Stomach (tissue), 9 donors: ENCODE data around the gene MYL7. TPM values are rescaled to one million over a fixed set of nuclear protein-coding genes. Genes with fewer than 3 reads are reported as not detected.
A peak's percentile ranks its signal among the peaks of the same experiment; 100 is the strongest.

Source experiments
- DNase-seq, 2 donors: peaks; one replicate each; pipeline versions ENCODE4 v3.0.0 to v3.0.0-alpha.2; 2013 to 2019
- H3K27ac ChIP-seq, 5 donors: fragments of 200-600 bp in 4 of 5; sonication (generic) in 4 of 5; one replicate each; pipeline ENCODE4 v1.5.1; 2013 to 2019; ENCODE audit warnings: mild to moderate bottlenecking in 1 of 5, moderate library complexity in 1 of 5
- H3K27me3 ChIP-seq, 3 donors: fragments of 200-600 bp; sonication (generic); one replicate each; pipeline ENCODE4 v1.5.1; 2017 to 2019; ENCODE audit warnings: mixed run types in 1 of 3
- H3K36me3 ChIP-seq, 4 donors: fragments of 200-600 bp; sonication (generic); 1 replicate in 3 of 4; 2 replicates in 1 of 4; pipeline ENCODE4 v1.5.1; 2016 to 2019
- H3K4me1 ChIP-seq, 4 donors: fragments of 200-600 bp; sonication (generic); one replicate each; pipeline ENCODE4 v1.5.1; 2016 to 2019
- H3K4me3 ChIP-seq, 4 donors: fragments of 200-600 bp; sonication (generic) in 3 of 4; one replicate each; pipeline ENCODE4 v1.5.1; 2016 to 2019; ENCODE audit warnings: mild to moderate bottlenecking in 1 of 4
- H3K9me3 ChIP-seq, 4 donors: fragments of 200-600 bp; sonication (generic); one replicate each; pipeline ENCODE4 v1.5.1; 2016 to 2019
- CTCF ChIP-seq, 7 experiments: fragments of 450-650 bp in 4 of 7; fragments of 200-600 bp in 3 of 7; sonication (generic) in 3 of 7; IDR thresholded peaks; one replicate each; pipeline ENCODE4 v1.5.1; 2016 to 2019; ENCODE audit warnings: antibody characterized with exemption in 7 of 7, control low read depth in 2 of 7, mild to moderate bottlenecking in 1 of 7
- EP300 ChIP-seq: sonication (generic); formaldehyde crosslinking; IDR thresholded peaks from one replicate; pipeline ENCODE4 v1.6.1; 2017; ENCODE audit warnings: antibody characterized with exemption
- POLR2A ChIP-seq, 4 donors: fragments of 450-650 bp; IDR thresholded peaks; one replicate each; pipeline ENCODE4 v1.6.1; 2016; ENCODE audit warnings: antibody characterized with exemption in 4 of 4, control low read depth in 2 of 4, mild to moderate bottlenecking in 1 of 4, moderate library complexity in 1 of 4
- POLR2AphosphoS5 ChIP-seq, 3 donors: sonication (generic); formaldehyde crosslinking; IDR thresholded peaks; one replicate each; pipeline ENCODE4 v1.6.1; 2016; ENCODE audit warnings: antibody characterized with exemption in 3 of 3
- WGBS, 5 donors: extraction: QIAGEN DNeasy Blood & Tissue Kit in 3 of 5; methylation state at CpG; one replicate each; pipeline versions ENCODE4 v1.1.5 to v1.1.7; 2013 to 2018; 5-methylcytosine and 5-hydroxymethylcytosine counted together
- intact Hi-C: fragments of 100-400 bp; cut with DNase I; formaldehyde crosslinking; loops from one replicate; pipeline ENCODE4 v1.15.1; 2023; ENCODE audit warnings: low total_unique reads
- polyA plus RNA-seq, 3 donors: library from polyadenylated mRNA; stranded (reverse); fragments of 200-250 nt; gene quantifications; one replicate each; pipeline ENCODE4 v1.2.3, GENCODE V29; 2013
- total RNA-seq, 5 donors: library from RNA; depleted of rRNA; stranded (reverse); fragments of >200 nt; gene quantifications; one replicate each; pipeline versions ENCODE4 v1.1.0 to v1.2.3, GENCODE V29; 2014 to 2016
- donor health status: healthy with polysubstance abuse.
- donor health status: Bipolar disorder and iron deficiency.
- donor health status: healthy.

MYL7 gene
- total and polyA plus RNA-seq, 8 donors, result 2.2 TPM; not detected in 7

DNA sequence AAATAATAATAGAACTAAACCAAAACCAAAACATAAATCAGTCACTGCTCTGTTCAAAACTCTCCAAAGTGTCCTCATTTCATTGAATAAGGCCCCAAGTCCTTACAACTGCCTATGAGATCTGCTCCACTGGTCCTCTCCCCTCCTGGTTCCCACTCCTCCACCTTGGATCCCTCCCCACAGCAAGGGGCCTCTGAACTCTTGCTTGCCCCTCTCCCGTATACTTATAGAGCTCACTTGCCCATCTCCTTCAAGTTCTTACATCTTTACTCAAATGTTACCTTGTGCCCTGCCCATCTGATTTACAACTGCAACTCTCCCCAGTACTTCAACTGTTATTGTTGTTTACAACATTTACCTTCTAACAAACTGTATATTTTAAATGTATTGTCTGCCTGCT lies 18.6 kb downstream of the MYL7 start:
- intact Hi-C loops, result loop anchor here (10.0 kb wide), 1 partner anchor 48 kb away; no protein-coding TSS in a partner anchor
- WGBS, 5 donors, result 31 to 52% (median 38%) methylated on average over 1 of the region's 1 CpG
- Histone ChIP-seq H3K36me3 (peaks cover 5 to 45% (median 36%) of the 10 kb centered on the region in 4 donors), H3K4me1 (peaks cover 6 to 45% (median 35%) of the 10 kb centered on the region in 4 donors), H3K27me3 (no peaks in the 10 kb centered on the region), H3K4me3 (peak overlapping the region; percentile 59 to 91 (median 82)), H3K9me3 (no peaks in the 10 kb centered on the region), H3K27ac (peak overlapping the region in 4 of 5 donors; percentile 82 to 94 (median 90))
- DNase-seq, result no peak
- TF ChIP-seq POLR2AphosphoS5 (IDR thresholded peaks at IDR 0.05) (no peak), POLR2A (IDR thresholded peaks at IDR 0.05) (no peak), EP300 (no peak), CTCF (IDR thresholded peaks at IDR 0.05) (no peak)

DNA sequence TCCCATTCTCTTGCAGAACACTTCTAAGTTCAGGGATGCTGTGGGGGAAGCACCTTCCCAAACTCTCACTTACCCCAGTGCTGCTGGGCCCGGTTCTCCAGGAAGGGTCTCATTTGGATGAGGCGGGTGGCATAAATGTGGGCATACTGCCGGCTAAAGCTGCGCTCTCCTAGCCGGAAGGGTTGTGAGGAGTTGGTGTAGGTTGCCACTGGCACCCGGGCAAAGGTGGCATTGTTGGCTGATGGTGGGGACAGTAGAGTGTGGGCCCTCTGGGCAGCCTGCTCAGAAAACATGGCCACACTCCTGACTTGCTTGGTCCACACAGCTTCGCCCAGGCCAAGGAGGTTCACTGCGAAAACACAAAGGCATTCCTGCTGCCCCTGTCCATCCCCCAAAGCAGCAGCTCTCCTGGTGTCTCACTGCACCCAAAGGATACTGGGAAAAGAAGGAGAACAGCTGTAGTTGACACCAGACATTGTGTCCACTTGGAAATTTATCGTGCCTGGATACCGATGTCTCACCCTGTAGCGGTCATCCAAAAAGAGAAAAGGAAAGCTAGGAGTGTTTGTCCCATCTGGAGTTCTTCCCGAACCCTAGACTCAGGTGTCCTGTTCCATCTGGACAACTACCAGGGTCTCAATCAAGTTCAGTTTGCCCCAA lies 19.2 kb downstream of the MYL7 start:
- no peak for DNase-seq
- Histone ChIP-seq H3K4me1 (peaks cover 6 to 45% (median 35%) of the 10 kb centered on the region in 4 donors), H3K36me3 (peaks cover 5 to 51% (median 43%) of the 10 kb centered on the region in 4 donors), H3K27ac (peak overlapping the region in 1 of 5 donors; percentile 94), H3K4me3 (peak overlapping the region in 1 of 4 donors; percentile 78), H3K9me3 (no peaks in the 10 kb centered on the region), H3K27me3 (no peaks in the 10 kb centered on the region)
- intact Hi-C loops, result loop anchor here (10.0 kb wide), 1 partner anchor 47 kb away; no protein-coding TSS in a partner anchor
- WGBS, 5 donors, result 91 to 95% (median 94%) methylated on average over 12 of the region's 12 CpGs
- TF ChIP-seq POLR2A (IDR thresholded peaks at IDR 0.05) (no peak), POLR2AphosphoS5 (IDR thresholded peaks at IDR 0.05) (no peak), EP300 (no peak), CTCF (IDR thresholded peaks at IDR 0.05) (no peak)

DNA sequence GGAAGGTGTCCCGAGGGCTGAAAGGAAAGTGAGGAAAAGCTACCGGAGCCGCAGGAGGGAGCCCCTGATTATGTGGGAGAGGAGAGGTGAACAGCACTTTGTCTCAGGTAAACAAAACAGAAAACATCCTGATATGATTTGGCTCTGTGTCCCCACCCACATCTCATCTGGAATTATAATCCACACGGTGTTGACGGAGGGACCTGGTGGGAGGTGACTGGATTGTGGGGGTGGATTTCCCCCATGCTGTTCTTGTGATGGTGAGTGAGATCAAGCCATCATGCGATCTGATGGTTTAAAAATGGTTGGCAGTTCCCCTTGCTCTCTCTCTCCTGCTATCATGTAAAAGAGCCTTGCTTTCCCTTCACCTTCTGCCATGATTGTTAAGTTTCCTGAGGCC lies 20.7 kb downstream of the MYL7 start:
- 85 to 93% (median 90%) methylated on average over 6 of the region's 6 CpGs for WGBS, 5 donors
- Histone ChIP-seq H3K27me3 (no peaks in the 10 kb centered on the region), H3K4me1 (peaks cover 6 to 45% (median 35%) of the 10 kb centered on the region in 4 donors), H3K9me3 (no peaks in the 10 kb centered on the region), H3K4me3 (no peak overlapping the region), H3K36me3 (peaks cover 11 to 66% (median 58%) of the 10 kb centered on the region in 4 donors), H3K27ac (no peak overlapping the region)
- intact Hi-C loops, result loop anchor here (10.0 kb wide), 1 partner anchor 46 kb away; no protein-coding TSS in a partner anchor
- TF ChIP-seq CTCF (IDR thresholded peaks at IDR 0.05), result no peak
- TF ChIP-seq POLR2AphosphoS5 (IDR thresholded peaks at IDR 0.05), result no peak
- no peak for TF ChIP-seq EP300
- no peak for TF ChIP-seq POLR2A (IDR thresholded peaks at IDR 0.05)
- no peak for DNase-seq

- 83 to 89% (median 85%) methylated on average over 8 of the region's 8 CpGs for WGBS, 5 donors
- H3K27me3 ChIP-seq, result no peaks in the 10 kb centered on the region
- intact Hi-C loops, result loop anchor here (10.0 kb wide), 1 partner anchor 45 kb away; no protein-coding TSS in a partner anchor
- no peak overlapping the region for H3K27ac ChIP-seq
- no peak for DNase-seq
- H3K36me3 ChIP-seq, result peaks cover 11 to 71% (median 62%) of the 10 kb centered on the region in 4 donors
- H3K4me1 ChIP-seq, result peaks cover 6 to 45% (median 36%) of the 10 kb centered on the region in 4 donors
- no peaks in the 10 kb centered on the region for H3K9me3 ChIP-seq
- TF ChIP-seq POLR2A (IDR thresholded peaks at IDR 0.05), result no peak
- TF ChIP-seq EP300, result no peak
- no peak for TF ChIP-seq POLR2AphosphoS5 (IDR thresholded peaks at IDR 0.05)
- no peak for TF ChIP-seq CTCF (IDR thresholded peaks at IDR 0.05)
- H3K4me3 ChIP-seq, result no peak overlapping the region
These were observed 21.2 kb downstream of the MYL7 start for GRCh38 chr7:44119829-44120380.
